ENCODE data around the gene ETV1.

Gene ETV1

DNA sequence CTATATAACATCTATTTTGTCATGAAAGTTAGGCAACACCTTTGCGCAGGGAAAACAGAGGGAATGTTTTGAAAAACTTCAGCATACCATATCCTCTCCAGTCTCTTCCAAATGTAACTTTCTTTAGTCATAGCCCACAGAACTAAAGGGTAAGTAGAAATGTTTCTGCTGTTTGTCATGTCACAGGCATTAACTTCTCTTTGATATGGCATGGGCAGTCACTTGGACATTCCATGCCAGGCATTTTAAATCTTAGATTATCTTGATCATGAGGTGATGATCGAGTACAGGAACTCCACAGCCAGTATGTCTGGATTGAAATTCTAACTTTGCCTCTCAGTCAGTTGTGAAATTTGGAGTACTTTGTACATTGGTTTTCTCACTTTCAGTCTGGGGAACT, 27.5 kb upstream of the ETV1 start:
- Histone ChIP-seq H3K9me3 (replicated peaks; ENCODE audit: insufficient read depth, low read length) (no peaks in the 10 kb centered on the region), H3K9ac (ENCODE audit: low read length) (no peak overlapping the region), H4K20me1 (ENCODE audit: insufficient read depth, low read length) (no peaks in the 10 kb centered on the region), H3K4me3 (ENCODE audit: low read length) (no peak overlapping the region), H3K9me2 (replicated peaks; ENCODE audit: insufficient read depth, low read length) (no peaks in the 10 kb centered on the region), H3K27me3 (replicated peaks; ENCODE audit: insufficient read depth, low read length) (no peaks in the 10 kb centered on the region), H3F3A (ENCODE audit: insufficient read depth, low read length) (no peaks in the 10 kb centered on the region), H3K4me1 (ENCODE audit: low read length) (no peaks in the 10 kb centered on the region), H3K27ac (ENCODE audit: low read length) (no peak overlapping the region), H3K79me2 (ENCODE audit: low read length) (no peaks in the 10 kb centered on the region), H2AFZ (ENCODE audit: low read length) (no peak overlapping the region), H3K36me3 (replicated peaks; ENCODE audit: insufficient read depth, low read length) (no peaks in the 10 kb centered on the region), H3K4me2 (ENCODE audit: low read depth, low read length) (no peak overlapping the region)
- DNase-seq, result no peak
- TF ChIP-seq EZH2 (optimal IDR thresholded peaks at IDR 0.05; ENCODE audit: low read depth, low read length) (no peak), EZH2phosphoT487 (IDR thresholded peaks at IDR 0.05; ENCODE audit: low read length) (no peak)
- TF ChIP-seq, protein P1, sequence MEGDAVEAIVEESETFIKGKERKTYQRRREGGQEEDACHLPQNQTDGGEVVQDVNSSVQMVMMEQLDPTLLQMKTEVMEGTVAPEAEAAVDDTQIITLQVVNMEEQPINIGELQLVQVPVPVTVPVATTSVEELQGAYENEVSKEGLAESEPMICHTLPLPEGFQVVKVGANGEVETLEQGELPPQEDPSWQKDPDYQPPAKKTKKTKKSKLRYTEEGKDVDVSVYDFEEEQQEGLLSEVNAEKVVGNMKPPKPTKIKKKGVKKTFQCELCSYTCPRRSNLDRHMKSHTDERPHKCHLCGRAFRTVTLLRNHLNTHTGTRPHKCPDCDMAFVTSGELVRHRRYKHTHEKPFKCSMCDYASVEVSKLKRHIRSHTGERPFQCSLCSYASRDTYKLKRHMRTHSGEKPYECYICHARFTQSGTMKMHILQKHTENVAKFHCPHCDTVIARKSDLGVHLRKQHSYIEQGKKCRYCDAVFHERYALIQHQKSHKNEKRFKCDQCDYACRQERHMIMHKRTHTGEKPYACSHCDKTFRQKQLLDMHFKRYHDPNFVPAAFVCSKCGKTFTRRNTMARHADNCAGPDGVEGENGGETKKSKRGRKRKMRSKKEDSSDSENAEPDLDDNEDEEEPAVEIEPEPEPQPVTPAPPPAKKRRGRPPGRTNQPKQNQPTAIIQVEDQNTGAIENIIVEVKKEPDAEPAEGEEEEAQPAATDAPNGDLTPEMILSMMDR (IDR thresholded peaks at IDR 0.05; ENCODE audit: low read length), result no peak

DNA sequence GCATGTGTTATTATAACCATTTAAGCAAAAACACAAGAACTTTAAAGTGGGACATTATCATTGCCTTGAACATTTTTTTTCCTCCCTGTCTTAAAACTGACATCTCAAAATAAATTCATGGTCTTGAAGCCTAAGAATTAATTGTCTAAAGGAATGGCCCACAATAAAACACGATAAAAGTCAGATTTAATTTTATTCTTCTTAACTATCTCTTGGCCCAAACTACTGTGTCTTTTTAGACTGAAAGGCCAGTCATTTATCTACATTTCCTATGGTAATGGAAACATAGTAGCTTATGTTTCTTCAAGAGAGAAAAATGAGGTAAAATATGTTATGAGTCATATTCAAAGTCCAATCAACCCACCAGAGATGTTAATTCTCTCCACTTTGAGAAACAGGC, 24.4 kb upstream of the ETV1 start:
- no peak overlapping the region for H3K4me2 ChIP-seq (ENCODE audit: low read depth, low read length)
- H2AFZ ChIP-seq (ENCODE audit: low read length), result no peak overlapping the region
- H3K9ac ChIP-seq (ENCODE audit: low read length), result no peak overlapping the region
- no peaks in the 10 kb centered on the region for H3K4me1 ChIP-seq (ENCODE audit: low read length)
- no peak overlapping the region for H3K4me3 ChIP-seq (ENCODE audit: low read length)
- no peaks in the 10 kb centered on the region for H3K36me3 ChIP-seq (replicated peaks; ENCODE audit: insufficient read depth, low read length)
- H3K79me2 ChIP-seq (ENCODE audit: low read length), result no peaks in the 10 kb centered on the region
- TF ChIP-seq EZH2 (optimal IDR thresholded peaks at IDR 0.05; ENCODE audit: low read depth, low read length), result no peak
- TF ChIP-seq, protein P1 (IDR thresholded peaks at IDR 0.05; ENCODE audit: low read length), result no peak
- TF ChIP-seq EZH2phosphoT487 (IDR thresholded peaks at IDR 0.05; ENCODE audit: low read length), result no peak
- no peaks in the 10 kb centered on the region for H3F3A ChIP-seq (ENCODE audit: insufficient read depth, low read length)
- no peaks in the 10 kb centered on the region for H3K9me3 ChIP-seq (replicated peaks; ENCODE audit: insufficient read depth, low read length)
- H3K27ac ChIP-seq (ENCODE audit: low read length), result no peak overlapping the region
- H3K27me3 ChIP-seq (replicated peaks; ENCODE audit: insufficient read depth, low read length), result no peaks in the 10 kb centered on the region
- DNase-seq, result no peak
- no peaks in the 10 kb centered on the region for H3K9me2 ChIP-seq (replicated peaks; ENCODE audit: insufficient read depth, low read length)
- no peaks in the 10 kb centered on the region for H4K20me1 ChIP-seq (ENCODE audit: insufficient read depth, low read length)

DNA sequence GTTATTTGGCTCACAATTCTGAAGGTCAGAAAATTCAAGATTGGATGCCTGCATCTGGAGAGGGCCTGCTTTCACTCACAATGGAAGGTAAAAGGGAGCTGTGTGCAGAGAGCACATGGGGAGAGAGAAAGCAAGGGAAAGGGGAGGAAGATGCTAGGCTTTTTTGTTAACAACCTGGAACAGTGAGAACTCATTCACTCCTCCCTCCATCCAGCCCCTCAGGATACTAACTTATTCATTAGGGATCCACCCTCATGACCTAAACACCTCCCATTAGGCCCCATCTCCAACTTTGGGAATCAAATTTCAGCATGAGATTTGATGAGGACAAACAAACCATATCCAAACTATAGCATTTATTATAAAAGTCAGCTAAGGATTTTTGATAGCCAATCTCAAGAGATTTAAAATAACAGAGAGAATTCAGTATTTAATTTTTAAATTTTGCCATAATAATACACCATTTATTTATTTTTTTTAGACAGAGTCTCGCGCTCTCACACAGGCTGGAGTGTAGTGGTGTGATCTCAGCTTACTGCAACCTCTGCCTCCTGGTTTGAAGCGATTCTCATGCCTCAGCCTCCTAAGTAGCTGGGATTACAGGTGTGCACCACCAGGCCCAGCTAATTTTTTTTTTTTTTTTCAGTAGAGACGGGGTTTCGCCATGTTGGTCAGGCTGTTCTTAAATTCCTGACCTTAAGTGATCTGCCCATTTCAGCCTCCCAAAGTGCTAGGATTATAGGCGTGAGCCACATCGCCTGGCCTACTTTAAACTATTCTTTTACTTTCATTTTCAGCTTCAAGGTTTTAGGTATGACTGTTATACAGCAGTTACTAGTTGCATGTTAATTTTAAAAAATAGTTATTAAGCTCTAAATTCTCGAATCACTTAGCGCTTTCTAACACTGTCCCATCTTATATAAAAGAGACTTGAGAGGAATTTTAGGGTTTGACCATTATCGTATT, 20.3 kb upstream of the ETV1 start:
- no peak for DNase-seq
- Histone ChIP-seq H3K36me3 (replicated peaks; ENCODE audit: insufficient read depth, low read length) (no peaks in the 10 kb centered on the region), H3K9me2 (replicated peaks; ENCODE audit: insufficient read depth, low read length) (no peaks in the 10 kb centered on the region), H3K4me3 (ENCODE audit: low read length) (no peak overlapping the region), H3K79me2 (ENCODE audit: low read length) (no peaks in the 10 kb centered on the region), H3K4me1 (ENCODE audit: low read length) (no peaks in the 10 kb centered on the region), H3K9ac (ENCODE audit: low read length) (no peak overlapping the region), H3K27me3 (replicated peaks; ENCODE audit: insufficient read depth, low read length) (no peaks in the 10 kb centered on the region), H3K4me2 (ENCODE audit: low read depth, low read length) (no peak overlapping the region), H4K20me1 (ENCODE audit: insufficient read depth, low read length) (no peaks in the 10 kb centered on the region), H2AFZ (ENCODE audit: low read length) (no peak overlapping the region), H3K9me3 (replicated peaks; ENCODE audit: insufficient read depth, low read length) (no peaks in the 10 kb centered on the region), H3F3A (ENCODE audit: insufficient read depth, low read length) (no peaks in the 10 kb centered on the region), H3K27ac (ENCODE audit: low read length) (no peak overlapping the region)
- no peak for TF ChIP-seq EZH2 (optimal IDR thresholded peaks at IDR 0.05; ENCODE audit: low read depth, low read length)
- TF ChIP-seq, protein P1 (IDR thresholded peaks at IDR 0.05; ENCODE audit: low read length), result no peak
- TF ChIP-seq EZH2phosphoT487 (IDR thresholded peaks at IDR 0.05; ENCODE audit: low read length), result no peak

All from MM.1S (cell line).